ENCODE measurements around the gene AUH. TPM values are rescaled to one million over a fixed set of nuclear protein-coding genes. Genes with fewer than 3 reads are reported as not detected.

The AUH gene
- total RNA-seq, 1 experiment from 2014 or later = 21.7 TPM

GRCh38 chr9:91174772-91175171 is 186.9 kb downstream of the AUH start:
- H2BK20ac ChIP-seq (ENCODE audit: low read depth, low read length, poor library complexity, severe bottlenecking) = no peak overlapping the region
- no peak overlapping the region for H2AK5ac ChIP-seq (ENCODE audit: insufficient read length, low read length)
- no peak overlapping the region for H2BK15ac ChIP-seq (ENCODE audit: low read depth, low read length)
- no peaks in the 10 kb centered on the region for H3K27me3 Mint-ChIP-seq (ENCODE audit: low read depth)
- no peaks in the 10 kb centered on the region for H3K79me1 ChIP-seq (ENCODE audit: insufficient read depth, low read depth, low read length, poor library complexity, severe bottlenecking)
- H3K23me2 ChIP-seq (ENCODE audit: insufficient read length, low read depth, low read length, poor library complexity, severe bottlenecking) = no peaks in the 10 kb centered on the region
- H2AFZ ChIP-seq (ENCODE audit: low read length) = no peak overlapping the region
- H3K23ac ChIP-seq (ENCODE audit: insufficient read length, low read depth, low read length) = no peak overlapping the region
- no peak overlapping the region for H3K4me3 Mint-ChIP-seq
- H3K4me1 ChIP-seq (ENCODE audit: insufficient read depth, low read length) = no peaks in the 10 kb centered on the region
- TF ChIP-seq CTCF (conservative IDR thresholded peaks at IDR 0.05) = no peak
- H2BK120ac ChIP-seq (ENCODE audit: low read depth, low read length, poor library complexity, severe bottlenecking) = no peak overlapping the region
- WGBS (ENCODE audit: extremely low coverage, insufficient read length, low lambda C conversion rate) = no CpG with 5 or more reads among the region's 6 CpGs
- H4K91ac ChIP-seq (ENCODE audit: insufficient read length, low read depth, low read length) = no peak overlapping the region
- H3T11ph ChIP-seq (ENCODE audit: low read length) = no peak overlapping the region
- no peak overlapping the region for H3K9ac ChIP-seq (ENCODE audit: extremely low read depth, insufficient read length, low read length)
- H3K56ac ChIP-seq (ENCODE audit: insufficient read length, low read depth, low read length) = no peak overlapping the region
- peaks cover 0 to 2% (median 0%) of the 10 kb centered on the region in 3 experiments; a peak in 1 of 7 replicates for H3K36me3 Mint-ChIP-seq (ENCODE audit: insufficient read depth in 1 of 3, low read depth in 3 of 3)
- H3K79me2 ChIP-seq (ENCODE audit: insufficient read depth, low read length) = no peaks in the 10 kb centered on the region
- H3K27ac Mint-ChIP-seq = no peak overlapping the region
- H3K4me2 ChIP-seq (ENCODE audit: insufficient read depth, insufficient read length, low read length) = no peak overlapping the region
- no peaks in the 10 kb centered on the region for H3K4me1 Mint-ChIP-seq
- H3K9me3 ChIP-seq (ENCODE audit: control insufficient read depth, low read depth, low read length) = no peaks in the 10 kb centered on the region
- H3K18ac ChIP-seq (ENCODE audit: insufficient read length, low read depth, low read length) = no peak overlapping the region
- no peak overlapping the region for H4K5ac ChIP-seq (ENCODE audit: insufficient read length, low read depth, low read length)
- H3K27me3 ChIP-seq (ENCODE audit: insufficient read depth, low read length) = no peaks in the 10 kb centered on the region
- no peak for DNase-seq
- H2BK5ac ChIP-seq (ENCODE audit: insufficient read length, low read length) = no peak overlapping the region
- no peak overlapping the region for H3K4ac ChIP-seq (ENCODE audit: low read depth, low read length)
- H3K14ac ChIP-seq (ENCODE audit: insufficient read depth, low read length) = no peak overlapping the region
- no peaks in the 10 kb centered on the region for H4K20me1 ChIP-seq (ENCODE audit: control insufficient read depth, insufficient read depth, insufficient read length)
- H2BK12ac ChIP-seq (ENCODE audit: insufficient read length, low read depth, low read length) = no peak overlapping the region
- H4K8ac ChIP-seq (replicated peaks; ENCODE audit: insufficient read length, low read depth, low read length) = no peak overlapping the region
- no peak overlapping the region for H3K27ac ChIP-seq (ENCODE audit: insufficient read length, low read depth, low read length)
- peaks cover 14 to 16% of the 10 kb centered on the region in 2 experiments; a peak in 4 of 5 replicates for H3K9me3 Mint-ChIP-seq
